ENCODE measurements around the gene CDHR4.

Gene CDHR4

GRCh38 chr3:49771340-49771938, 28.2 kb downstream of the CDHR4 start:
- peaks cover 8% of the 10 kb centered on the region; the same call in 1 of the 2 replicates for H3K36me3 ChIP-seq (ENCODE audit: insufficient read depth, low read length)

GRCh38 chr3:49769926-49770325, 29.7 kb downstream of the CDHR4 start:
- H3K9ac ChIP-seq (ENCODE audit: low read length): no peak overlapping the region
- H3K4me2 ChIP-seq (ENCODE audit: low read length): no peak overlapping the region
- TF ChIP-seq CTCF (IDR thresholded peaks at IDR 0.05; ENCODE audit: low read length) (no peak), EZH2 (IDR thresholded peaks at IDR 0.05; ENCODE audit: borderline replicate concordance, low read length) (no peak)

More at GRCh38 chr3:49771340-49771938, 28.2 kb downstream of the CDHR4 start:
- no peak overlapping the region for H3K4me2 ChIP-seq (ENCODE audit: low read length)
- peaks cover 44% of the 10 kb centered on the region for H3K79me2 ChIP-seq (ENCODE audit: insufficient read depth, low read length)
- no peaks in the 10 kb centered on the region for H4K20me1 ChIP-seq (ENCODE audit: insufficient read depth, low read length)
- H3K4me3 ChIP-seq (ENCODE audit: low read depth, low read length, poor library complexity, severe bottlenecking): no peak overlapping the region
- H3K9me3 ChIP-seq (ENCODE audit: low read length): no peaks in the 10 kb centered on the region
- no peaks in the 10 kb centered on the region for H3K27me3 ChIP-seq (ENCODE audit: insufficient read depth, low read length)
- no peaks in the 10 kb centered on the region for H3F3A ChIP-seq (ENCODE audit: insufficient read depth, low read length)
- H2AFZ ChIP-seq (ENCODE audit: low read length): no peak overlapping the region
- no peak overlapping the region for H3K9ac ChIP-seq (ENCODE audit: low read length)
- H3K27ac ChIP-seq (ENCODE audit: low read depth, low read length, poor library complexity, severe bottlenecking): no peak overlapping the region
- no peaks in the 10 kb centered on the region for H3K4me1 ChIP-seq (ENCODE audit: insufficient read depth, low read length, severe bottlenecking)
- TF ChIP-seq EZH2 (IDR thresholded peaks at IDR 0.05; ENCODE audit: borderline replicate concordance, low read length) (no peak), CTCF (IDR thresholded peaks at IDR 0.05; ENCODE audit: low read length) (no peak)
- H3K9me2 ChIP-seq (ENCODE audit: low read depth, low read length): no peaks in the 10 kb centered on the region

GRCh38 chr3:49769286-49769915, 30.3 kb downstream of the CDHR4 start:
- Histone ChIP-seq H3K9me2 (ENCODE audit: low read depth, low read length) (no peaks in the 10 kb centered on the region), H3K36me3 (ENCODE audit: insufficient read depth, low read length) (peaks cover 11% of the 10 kb centered on the region; the same call in 1 of the 2 replicates), H3F3A (ENCODE audit: insufficient read depth, low read length) (no peaks in the 10 kb centered on the region), H3K4me3 (ENCODE audit: low read depth, low read length, poor library complexity, severe bottlenecking) (no peak overlapping the region), H3K9ac (ENCODE audit: low read length) (no peak overlapping the region), H2AFZ (ENCODE audit: low read length) (no peak overlapping the region), H3K27me3 (ENCODE audit: insufficient read depth, low read length) (no peaks in the 10 kb centered on the region), H3K4me1 (ENCODE audit: insufficient read depth, low read length, severe bottlenecking) (no peaks in the 10 kb centered on the region), H3K9me3 (ENCODE audit: low read length) (no peaks in the 10 kb centered on the region), H3K27ac (ENCODE audit: low read depth, low read length, poor library complexity, severe bottlenecking) (no peak overlapping the region), H3K79me2 (ENCODE audit: insufficient read depth, low read length) (peaks cover 43% of the 10 kb centered on the region), H4K20me1 (ENCODE audit: insufficient read depth, low read length) (no peaks in the 10 kb centered on the region), H3K4me2 (ENCODE audit: low read length) (no peak overlapping the region)
- TF ChIP-seq CTCF (IDR thresholded peaks at IDR 0.05; ENCODE audit: low read length) (no peak), EZH2 (IDR thresholded peaks at IDR 0.05; ENCODE audit: borderline replicate concordance, low read length) (no peak)

More at GRCh38 chr3:49769926-49770325, 29.7 kb downstream of the CDHR4 start:
- Histone ChIP-seq H3K9me3 (ENCODE audit: low read length) (no peaks in the 10 kb centered on the region), H3K27me3 (ENCODE audit: insufficient read depth, low read length) (no peaks in the 10 kb centered on the region), H3K4me3 (ENCODE audit: low read depth, low read length, poor library complexity, severe bottlenecking) (no peak overlapping the region), H2AFZ (ENCODE audit: low read length) (no peak overlapping the region), H3K27ac (ENCODE audit: low read depth, low read length, poor library complexity, severe bottlenecking) (no peak overlapping the region), H3K9me2 (ENCODE audit: low read depth, low read length) (no peaks in the 10 kb centered on the region), H4K20me1 (ENCODE audit: insufficient read depth, low read length) (no peaks in the 10 kb centered on the region), H3K36me3 (ENCODE audit: insufficient read depth, low read length) (peaks cover 6% of the 10 kb centered on the region; the same call in 1 of the 2 replicates), H3K79me2 (ENCODE audit: insufficient read depth, low read length) (peaks cover 45% of the 10 kb centered on the region), H3F3A (ENCODE audit: insufficient read depth, low read length) (no peaks in the 10 kb centered on the region), H3K4me1 (ENCODE audit: insufficient read depth, low read length, severe bottlenecking) (no peaks in the 10 kb centered on the region)
